ENCODE measurements around the gene TEAD3. TPM values are rescaled to one million over a fixed set of nuclear protein-coding genes. Genes with fewer than 3 reads are reported as not detected.
"Not testable (repeated sequence)": the region's sequence is repeated elsewhere in the genome, so short reads cannot be mapped to it uniquely, and the experiment has no call there.

TEAD3 gene
- polyA plus RNA-seq = not detected

DNA sequence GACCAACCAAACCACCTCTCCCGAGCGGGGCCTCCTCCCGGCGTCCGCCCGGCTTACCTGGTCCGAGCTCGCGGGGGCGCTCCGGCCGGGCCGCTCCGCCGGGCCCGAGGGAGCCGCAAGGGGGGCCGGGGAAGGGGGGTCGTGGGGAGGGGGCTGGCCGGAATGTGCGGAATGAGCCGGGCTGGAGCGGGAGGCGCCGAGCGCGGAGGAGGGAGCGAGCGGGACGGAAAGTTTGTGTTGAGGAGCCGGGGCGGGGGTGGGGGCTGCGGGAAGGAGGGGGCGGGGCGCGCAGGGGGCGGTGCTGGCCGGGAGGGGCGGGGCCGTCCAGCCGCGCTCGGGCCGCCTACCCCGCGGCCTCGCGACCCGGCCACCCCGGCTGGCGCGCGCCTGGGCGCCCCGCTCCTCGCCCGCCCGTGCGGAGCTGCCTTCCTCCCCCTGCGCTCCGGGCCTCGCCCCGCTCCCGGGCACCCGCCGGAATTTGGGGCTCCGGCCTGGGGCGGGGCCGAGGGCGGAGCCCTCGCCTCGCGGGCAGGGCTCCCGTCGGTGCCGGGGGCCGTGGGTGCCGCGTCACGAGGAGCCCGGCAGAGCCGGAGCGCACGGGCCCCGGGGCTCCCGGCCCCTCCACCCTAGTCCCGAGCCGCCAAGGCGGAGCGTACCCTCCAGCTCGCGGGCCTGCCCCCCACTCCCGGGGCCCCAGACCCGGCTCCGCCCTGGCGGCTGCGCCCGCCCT lies at the start of gene TEAD3:
TSS of gene TEAD3 (minus strand) at position 239 of the 730 bp plus-strand sequence.
- Mint-ChIP-seq H3K27me3 (peaks cover 30% of the 10 kb centered on the region), H3K36me3 (no peaks in the 10 kb centered on the region), H3K27ac (peak within 1 kb of the TSS in 1 of 3 donors; percentile 12), H3K4me1 (peaks cover 7 to 14% (median 10%) of the 10 kb centered on the region in 3 donors), H3K9me3 (no peaks in the 10 kb centered on the region), H3K4me3 (peak within 1 kb of the TSS; percentile 73 to 92 (median 78))

DNA sequence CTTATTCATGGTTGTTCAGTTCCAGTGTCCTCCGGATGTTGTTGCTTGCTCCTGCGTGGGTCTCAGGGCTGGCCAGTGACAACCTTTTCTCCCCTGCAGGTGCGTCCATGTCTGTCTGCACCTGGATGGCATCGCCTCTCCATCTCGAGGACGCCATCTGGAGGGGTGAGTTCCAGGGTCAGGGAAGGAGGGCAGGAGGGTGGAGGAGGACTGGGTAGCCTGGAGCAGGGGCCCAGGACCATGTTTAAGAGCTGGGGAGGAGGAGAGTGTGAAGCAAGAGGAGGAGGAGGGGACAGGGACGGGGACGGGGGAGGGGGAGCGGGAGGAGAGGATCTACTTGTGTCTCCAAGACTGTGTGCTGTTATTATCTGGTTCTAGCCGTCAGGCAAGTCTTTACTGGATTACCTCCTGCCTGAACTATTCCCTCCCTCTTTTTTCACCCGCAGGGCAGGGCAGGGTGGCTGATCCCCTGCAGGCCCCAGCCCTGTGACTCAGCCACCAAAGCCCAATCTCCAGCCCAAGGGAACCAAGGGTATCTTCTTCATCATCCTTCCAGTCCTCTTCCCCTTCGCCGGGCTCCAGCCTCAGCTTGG lies 48.0 kb upstream of the TEAD3 start:
- peaks cover 0 to 2% (median 0%) of the 10 kb centered on the region in 3 donors for H3K4me1 Mint-ChIP-seq
- H3K36me3 Mint-ChIP-seq = no peaks in the 10 kb centered on the region
- no peak overlapping the region for H3K27ac Mint-ChIP-seq
- H3K9me3 Mint-ChIP-seq = peaks cover 3 to 8% (median 7%) of the 10 kb centered on the region in 3 donors
- H3K4me3 Mint-ChIP-seq = no peak overlapping the region
- no peaks in the 10 kb centered on the region for H3K27me3 Mint-ChIP-seq

DNA sequence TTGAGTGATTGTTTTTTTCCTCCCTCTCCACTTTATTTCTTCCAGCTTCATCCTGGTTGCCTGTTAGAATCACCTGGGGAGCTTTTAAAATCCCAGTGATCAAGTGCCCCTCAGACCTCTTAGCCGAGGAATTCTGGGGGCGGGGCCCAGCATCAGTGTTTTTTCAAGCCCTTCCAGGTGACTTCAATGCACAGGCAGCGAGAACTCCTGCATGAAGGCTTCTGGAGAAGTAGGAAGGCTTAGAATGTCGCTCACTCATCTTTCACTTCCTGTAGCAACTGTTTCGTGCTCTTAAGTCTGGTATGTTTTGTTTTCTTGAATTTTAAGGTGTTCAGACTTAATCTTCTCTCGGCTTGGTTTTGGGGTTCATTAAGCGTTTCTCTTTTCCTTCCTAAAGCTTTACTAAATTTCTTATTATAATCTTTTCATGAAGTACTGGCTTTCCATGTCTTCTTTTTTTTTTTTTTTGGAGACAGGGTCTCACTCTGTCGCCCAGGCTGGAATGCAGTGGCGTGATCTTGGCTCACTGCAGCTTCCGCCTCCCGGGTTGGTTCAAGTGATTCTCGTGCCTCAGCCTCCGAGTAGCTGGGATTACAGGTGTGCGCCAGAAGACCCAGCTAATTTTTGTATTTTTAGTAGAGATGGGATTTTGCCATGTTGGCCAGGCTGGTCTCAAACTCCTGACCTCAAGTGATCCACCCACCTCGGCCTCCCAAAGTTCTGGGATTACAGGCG lies 46.7 kb upstream of the TEAD3 start:
- Mint-ChIP-seq H3K4me1 (peaks cover 0 to 3% (median 0%) of the 10 kb centered on the region in 3 donors), H3K27me3 (no peaks in the 10 kb centered on the region), H3K4me3 (no peak overlapping the region), H3K9me3 (peaks cover 3 to 7% (median 6%) of the 10 kb centered on the region in 3 donors), H3K36me3 (no peaks in the 10 kb centered on the region), H3K27ac (no peak overlapping the region)

DNA sequence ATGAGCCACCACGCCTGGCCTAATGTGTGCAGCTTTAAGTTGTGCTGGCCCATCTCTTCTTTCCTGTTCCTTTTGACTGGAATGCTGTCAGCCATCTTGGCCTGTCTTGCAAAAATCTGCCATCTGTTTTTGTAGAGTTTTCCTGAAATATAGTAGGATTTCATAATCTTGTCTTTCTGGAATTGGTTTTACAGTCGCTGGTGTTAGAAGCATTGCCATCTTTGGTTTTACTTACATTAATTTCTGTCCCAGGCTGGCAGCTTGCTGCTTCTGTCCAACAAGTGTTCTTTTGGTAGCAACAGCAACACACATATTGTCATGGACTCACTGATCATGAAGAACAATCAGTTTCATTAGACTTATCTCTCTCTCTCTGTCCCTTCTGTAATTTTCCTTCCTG lies 45.0 kb upstream of the TEAD3 start:
- Mint-ChIP-seq H3K4me3 (peak overlapping the region in 1 of 4 donors; percentile 37), H3K27me3 (no peaks in the 10 kb centered on the region), H3K4me1 (peaks cover 0 to 3% (median 0%) of the 10 kb centered on the region in 3 donors), H3K9me3 (peaks cover 3 to 7% (median 6%) of the 10 kb centered on the region in 3 donors), H3K36me3 (no peaks in the 10 kb centered on the region), H3K27ac (no peak overlapping the region)

DNA sequence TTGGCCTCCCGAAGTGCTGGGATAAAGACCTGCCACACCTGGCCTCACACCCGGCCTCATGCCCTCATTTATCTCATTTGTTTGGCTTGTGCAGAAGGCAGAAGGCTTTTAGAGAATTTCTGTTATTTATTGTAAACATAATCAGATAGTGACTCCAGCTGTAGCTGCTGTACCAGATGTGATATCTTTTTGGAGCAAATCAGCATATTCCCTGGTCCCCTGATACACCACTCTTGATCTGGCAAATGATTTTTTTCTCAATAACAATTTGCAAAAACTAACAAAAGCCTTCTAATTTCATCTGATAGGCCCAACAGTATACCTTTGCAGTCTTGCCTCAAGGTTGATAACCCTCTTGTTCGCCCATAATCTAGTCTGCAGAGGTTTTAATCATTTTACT lies 42.3 kb upstream of the TEAD3 start:
- Mint-ChIP-seq H3K4me1 (peaks cover 0 to 1% (median 0%) of the 10 kb centered on the region in 3 donors), H3K36me3 (peaks cover 3% of the 10 kb centered on the region), H3K27ac (no peak overlapping the region), H3K4me3 (no peak overlapping the region), H3K27me3 (peaks cover 10% of the 10 kb centered on the region), H3K9me3 (peaks cover 3 to 7% (median 6%) of the 10 kb centered on the region in 3 donors)

DNA sequence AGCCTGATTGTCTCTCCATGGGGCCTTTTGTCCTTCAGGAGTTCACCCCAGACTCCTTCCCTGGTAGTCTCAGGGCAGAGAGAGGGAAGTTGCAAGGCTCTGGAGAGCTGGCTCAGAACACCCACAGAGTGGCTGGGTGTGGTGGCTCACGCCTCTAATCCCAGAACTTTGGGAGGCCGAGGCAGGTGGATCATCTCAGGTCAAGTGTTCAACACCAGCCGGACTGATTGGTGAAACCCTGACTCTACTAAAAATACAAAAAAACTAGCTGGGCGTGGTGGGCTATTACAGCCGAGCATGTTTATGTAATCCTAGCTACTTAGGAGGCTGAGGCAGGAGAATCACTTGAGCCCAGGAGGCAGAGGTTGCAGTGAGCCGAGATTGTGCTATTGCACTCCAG lies 39.0 kb upstream of the TEAD3 start:
- not testable (repeated sequence) for H3K4me1 Mint-ChIP-seq, H3K36me3 Mint-ChIP-seq, H3K9me3 Mint-ChIP-seq, H3K4me3 Mint-ChIP-seq
- Mint-ChIP-seq H3K27me3 (peaks cover 12% of the 10 kb centered on the region), H3K27ac (peak overlapping the region in 1 of 3 donors; percentile 74)

DNA sequence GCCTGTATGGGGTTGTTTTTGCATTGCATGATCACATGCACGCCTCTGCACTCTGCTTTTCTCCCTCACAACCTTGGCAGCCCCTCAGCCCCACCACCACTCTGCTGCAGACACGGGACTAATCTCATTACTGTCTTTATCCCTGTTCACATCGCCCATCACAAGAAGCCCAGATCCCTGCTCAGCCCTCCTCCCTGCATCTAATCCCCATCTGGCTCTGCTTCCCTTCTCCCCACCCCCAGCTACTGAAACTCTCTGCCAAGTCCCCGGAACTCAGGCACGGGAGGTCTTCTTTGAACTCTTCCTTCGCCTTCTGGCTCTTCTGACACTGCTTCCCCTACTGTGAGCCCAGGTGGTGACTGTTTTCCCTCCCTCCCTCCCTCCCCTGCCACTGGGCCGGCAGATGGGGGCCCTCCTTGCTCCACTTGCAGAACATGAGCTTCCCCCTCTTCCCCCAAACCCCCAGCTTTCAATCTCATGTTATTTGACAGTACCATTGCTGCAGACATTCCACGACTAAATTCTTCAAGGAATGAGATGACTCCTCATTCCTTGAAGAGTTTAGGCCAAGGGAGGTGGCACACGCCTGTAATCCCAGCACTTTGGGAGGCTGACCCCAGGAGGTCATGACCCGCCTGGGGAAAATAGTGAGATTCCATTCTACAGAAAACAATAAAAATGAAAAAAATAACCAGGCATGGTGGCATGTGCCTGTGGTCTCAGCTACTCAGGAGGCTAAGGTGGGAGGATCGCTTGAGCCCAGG lies 37.7 kb upstream of the TEAD3 start:
- peaks cover 0 to 1% (median 0%) of the 10 kb centered on the region in 3 donors for H3K4me1 Mint-ChIP-seq
- no peak overlapping the region for H3K27ac Mint-ChIP-seq
- peaks cover 3% of the 10 kb centered on the region for H3K36me3 Mint-ChIP-seq
- H3K9me3 Mint-ChIP-seq = no peaks in the 10 kb centered on the region
- H3K4me3 Mint-ChIP-seq = no peak overlapping the region
- peaks cover 12% of the 10 kb centered on the region for H3K27me3 Mint-ChIP-seq

DNA sequence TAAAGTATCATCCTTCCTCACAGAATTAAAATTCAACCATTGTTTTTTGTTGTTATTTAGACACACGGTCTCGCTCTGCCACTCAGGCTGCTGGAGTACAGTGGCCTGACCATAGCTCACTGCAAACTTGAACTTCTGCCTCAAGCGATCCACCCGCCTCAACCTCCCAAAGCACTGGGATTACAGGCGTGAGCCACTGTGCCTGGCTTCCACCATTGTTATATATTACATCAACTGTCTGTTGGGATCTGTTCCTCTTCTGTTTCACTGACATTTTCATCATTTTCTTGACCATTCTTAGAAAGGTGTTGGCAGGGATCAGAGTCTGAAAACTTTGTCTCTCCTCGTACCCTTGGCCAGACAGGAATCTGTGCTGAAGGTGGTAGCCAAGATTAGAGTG lies 37.1 kb upstream of the TEAD3 start:
- Mint-ChIP-seq H3K4me3 (no peak overlapping the region), H3K27ac (no peak overlapping the region), H3K27me3 (peaks cover 12% of the 10 kb centered on the region), H3K4me1 (no peaks in the 10 kb centered on the region), H3K36me3 (peaks cover 3% of the 10 kb centered on the region), H3K9me3 (no peaks in the 10 kb centered on the region)

DNA sequence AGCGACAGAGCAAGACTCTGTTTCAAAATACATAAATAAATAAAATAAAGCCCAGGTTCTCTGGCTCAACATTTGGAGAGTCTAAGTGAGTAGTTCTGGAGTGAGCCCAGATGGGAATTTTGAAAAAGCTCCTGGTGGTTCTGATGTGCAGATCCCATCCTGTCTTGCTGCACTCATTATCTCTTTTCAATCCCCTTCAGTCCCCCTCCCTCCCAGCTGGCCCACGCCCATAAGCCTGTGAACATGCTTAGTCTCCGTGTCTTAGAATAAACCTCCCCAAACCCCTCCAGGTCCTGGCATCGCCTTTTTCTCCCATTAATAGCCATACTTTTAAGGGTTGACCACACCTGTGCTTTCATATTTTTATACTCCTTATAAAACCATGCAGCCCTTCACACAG lies 35.2 kb upstream of the TEAD3 start:
- Mint-ChIP-seq H3K4me1 (no peaks in the 10 kb centered on the region), H3K4me3 (no peak overlapping the region), H3K36me3 (peaks cover 3% of the 10 kb centered on the region), H3K9me3 (no peaks in the 10 kb centered on the region), H3K27me3 (peaks cover 12% of the 10 kb centered on the region), H3K27ac (no peak overlapping the region)

DNA sequence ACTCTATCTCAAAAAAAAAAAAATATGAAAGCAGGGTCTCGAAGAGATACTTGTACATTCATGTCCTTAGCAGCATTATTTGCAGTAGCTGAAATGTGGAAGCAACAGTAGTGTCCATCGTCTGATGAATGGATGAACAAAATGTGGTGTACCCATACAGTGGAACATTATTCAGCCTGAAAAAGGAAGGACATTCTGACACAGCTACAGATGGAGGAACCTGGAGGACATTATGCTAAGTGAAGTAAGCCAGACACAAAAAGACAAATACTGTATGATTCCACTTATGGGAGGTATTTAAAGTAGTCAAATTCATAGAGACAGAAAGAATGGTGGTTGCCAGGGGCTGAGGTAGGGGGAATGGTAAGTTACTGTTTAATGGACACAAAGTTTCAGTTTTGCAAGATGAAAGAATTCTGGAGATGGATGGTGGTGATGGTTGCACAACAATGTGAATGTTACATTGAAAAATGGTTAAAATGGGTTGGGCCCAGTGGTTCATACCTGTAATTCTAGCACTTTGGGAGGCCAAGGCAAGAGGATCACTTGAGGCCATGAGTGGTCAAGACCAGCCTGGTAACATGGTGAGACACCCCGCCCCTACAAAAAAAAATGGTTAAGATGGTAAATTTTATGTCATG lies 27.6 kb upstream of the TEAD3 start:
- Mint-ChIP-seq H3K9me3 (no peaks in the 10 kb centered on the region), H3K36me3 (no peaks in the 10 kb centered on the region), H3K4me1 (peaks cover 0 to 3% (median 2%) of the 10 kb centered on the region in 3 donors), H3K27me3 (no peaks in the 10 kb centered on the region), H3K27ac (no peak overlapping the region), H3K4me3 (no peak overlapping the region)

DNA sequence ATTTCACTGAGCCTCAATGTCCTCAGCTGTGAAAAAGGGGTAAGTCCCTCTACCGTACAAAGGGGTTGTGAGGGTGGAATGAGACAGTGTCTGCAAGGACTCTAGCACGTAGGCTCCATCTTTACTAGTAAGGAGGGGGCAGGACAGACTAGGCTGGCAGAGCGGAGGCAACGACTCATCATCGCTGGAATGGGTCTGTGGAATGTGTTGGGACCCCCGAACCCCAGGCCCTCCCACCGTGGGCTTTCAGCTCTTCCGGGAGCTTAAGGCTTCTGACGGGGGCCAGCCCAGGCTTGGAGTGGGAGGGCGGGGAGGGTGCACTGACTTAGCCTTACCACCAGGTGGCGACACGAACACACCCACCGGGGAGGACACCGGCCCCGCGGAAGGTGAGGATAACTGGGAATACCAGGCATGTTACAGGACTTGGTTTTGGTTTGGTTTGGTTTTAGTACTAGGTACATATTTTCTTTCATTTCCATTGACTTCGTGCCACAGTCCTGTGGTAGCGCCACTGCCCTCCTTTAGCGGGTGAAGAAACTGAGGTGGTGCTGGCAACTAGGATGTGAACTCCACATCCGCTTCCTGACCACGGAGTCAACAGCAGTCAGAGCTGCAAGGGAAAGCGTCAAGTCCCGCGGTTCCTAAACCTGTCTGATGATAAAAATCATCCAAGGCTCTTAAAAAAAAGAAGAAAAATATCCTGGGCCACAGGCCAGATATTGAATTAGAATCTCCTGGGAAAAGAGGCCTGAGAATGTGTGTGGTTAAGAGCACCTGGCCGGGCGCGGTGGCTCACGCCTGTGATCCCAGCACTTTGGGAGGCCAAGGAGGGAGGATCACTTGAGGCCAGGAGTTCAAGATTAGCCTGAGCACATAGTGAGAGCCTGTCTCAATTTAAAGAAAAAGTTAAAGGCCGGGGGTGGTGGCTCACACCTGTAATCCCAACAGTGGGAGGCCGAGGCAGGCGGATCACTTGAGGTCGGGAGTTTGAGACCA lies 26.1 kb upstream of the TEAD3 start:
- H3K4me1 Mint-ChIP-seq = peaks cover 0 to 3% (median 2%) of the 10 kb centered on the region in 3 donors
- no peaks in the 10 kb centered on the region for H3K36me3 Mint-ChIP-seq
- peak overlapping the region in 1 of 3 donors; percentile 31 for H3K27ac Mint-ChIP-seq
- peak overlapping the region; percentile 27 to 81 (median 37) for H3K4me3 Mint-ChIP-seq
- H3K9me3 Mint-ChIP-seq = no peaks in the 10 kb centered on the region
- H3K27me3 Mint-ChIP-seq = no peaks in the 10 kb centered on the region

DNA sequence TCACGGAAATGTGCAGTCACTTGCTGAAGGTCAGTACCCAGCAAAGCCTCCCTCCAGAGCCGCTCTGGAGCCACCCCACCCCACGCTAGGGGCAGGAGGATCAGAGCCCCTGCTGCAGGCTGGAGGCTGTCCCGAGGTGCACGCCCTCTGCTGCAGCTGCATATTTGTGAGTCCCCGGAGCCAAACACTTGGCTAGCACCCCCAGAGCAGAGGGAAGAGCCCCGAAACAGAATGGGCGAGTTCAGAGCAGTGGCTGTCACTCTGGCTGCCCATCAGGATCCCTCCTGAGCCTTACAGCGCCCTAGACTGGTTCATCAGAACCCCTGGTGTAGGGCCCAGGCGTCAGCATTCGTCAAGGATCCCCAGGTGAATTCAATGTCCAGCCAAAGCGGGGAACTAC lies 25.3 kb upstream of the TEAD3 start:
- Mint-ChIP-seq H3K27ac (no peak overlapping the region), H3K36me3 (no peaks in the 10 kb centered on the region)

DNA sequence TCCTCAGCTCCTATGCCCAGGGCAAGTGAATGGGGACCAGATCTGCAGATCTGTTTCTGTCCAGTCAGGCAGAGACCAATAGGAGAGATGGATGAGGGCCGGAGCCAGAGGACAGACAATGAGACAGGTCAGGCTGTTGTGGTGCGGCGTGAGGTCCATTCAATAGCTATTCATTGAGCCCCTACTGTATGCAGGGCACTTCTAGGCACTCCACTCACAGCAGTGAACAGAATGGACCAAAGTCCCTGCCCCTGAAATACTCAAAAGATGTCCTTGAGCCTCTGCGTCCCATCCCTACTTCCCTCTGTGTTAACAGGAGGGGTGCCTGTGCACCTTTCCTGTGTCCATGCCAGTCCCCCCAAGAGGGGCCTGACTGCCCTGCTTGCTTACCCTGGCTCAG lies 24.4 kb upstream of the TEAD3 start:
- no peaks in the 10 kb centered on the region for H3K27me3 Mint-ChIP-seq
- H3K9me3 Mint-ChIP-seq = no peaks in the 10 kb centered on the region
- H3K27ac Mint-ChIP-seq = no peak overlapping the region
- no peak overlapping the region for H3K4me3 Mint-ChIP-seq
- peaks cover 0 to 3% (median 2%) of the 10 kb centered on the region in 3 donors for H3K4me1 Mint-ChIP-seq
- no peaks in the 10 kb centered on the region for H3K36me3 Mint-ChIP-seq

More for the DNA sequence above, 25.3 kb upstream of the TEAD3 start:
- H3K27me3 Mint-ChIP-seq = no peaks in the 10 kb centered on the region
- H3K4me1 Mint-ChIP-seq = peaks cover 0 to 3% (median 2%) of the 10 kb centered on the region in 3 donors
- no peaks in the 10 kb centered on the region for H3K9me3 Mint-ChIP-seq
- H3K4me3 Mint-ChIP-seq = peak overlapping the region in 2 of 4 donors; percentile 27 to 28

Data from IgD-negative memory B cell (primary cell).